Measurements from ENCODE around the gene EIF4E2. TPM values are rescaled to one million over a fixed set of nuclear protein-coding genes. Genes with fewer than 3 reads are reported as not detected.

Gene EIF4E2
- total and polyA plus RNA-seq, 2 donors (not counting 3 experiments of a cell fraction or from before 2014, with no cell fraction given), result 50.0 to 96.5 TPM

GRCh38 chr2:232556426-232556825, 5.9 kb downstream of the EIF4E2 start:
- no peaks in the 10 kb centered on the region for H3K9me3 ChIP-seq (replicated peaks; ENCODE audit: control insufficient read depth, insufficient read depth, low read length)
- H4K20me1 ChIP-seq (replicated peaks; ENCODE audit: control insufficient read depth, extremely low read depth, insufficient read depth, low read length), result no peaks in the 10 kb centered on the region
- H3K4me3 ChIP-seq (replicated peaks in 1 of 3; ENCODE audit: insufficient read depth in 1 of 3, low read depth in 1 of 3, low read length in 3 of 3), result no peak overlapping the region
- H3K27ac ChIP-seq (ENCODE audit: insufficient read depth, low read depth, low read length), result no peak overlapping the region
- no peak overlapping the region for H3K9ac ChIP-seq (replicated peaks; ENCODE audit: extremely low read depth, insufficient read depth, low read length)
- BruUV-seq (replicated peaks), result no TSS peak
- peaks cover 53% of the 10 kb centered on the region for H3K79me2 ChIP-seq (ENCODE audit: control insufficient read depth, insufficient read depth, low read length)
- FAIRE-seq (peak; percentile 24), DNase-seq (ENCODE audit: low read depth, low spot score) (no peak)
- dilution Hi-C loops (cut with MboI; ENCODE audit: extremely low pct_ligation_motif_present, low sequenced_read_pairs), result no loop called here
- peaks cover 5% of the 10 kb centered on the region for H3K4me1 ChIP-seq (ENCODE audit: control insufficient read depth, extremely low read depth, insufficient read depth, low read length)
- ChIA-PET POLR2A (no interaction called here), CTCF (no interaction called here)
- H3K27me3 ChIP-seq (ENCODE audit: control insufficient read depth in 2 of 2, insufficient read depth in 2 of 2, low read length in 2 of 2), result no peaks in the 10 kb centered on the region
- H3K36me3 ChIP-seq (ENCODE audit: control insufficient read depth in 2 of 2, extremely low read depth in 1 of 2, insufficient read depth in 2 of 2, low read length in 2 of 2), result peaks cover 11 to 24% of the 10 kb centered on the region in 2 experiments
- no peak overlapping the region for H2AFZ ChIP-seq (ENCODE audit: low read depth, low read length)
- TF ChIP-seq EZH2 (IDR thresholded peaks at IDR 0.05; ENCODE audit: borderline replicate concordance, low read depth, low read length, severe bottlenecking) (no peak), POLR2AphosphoS5 (IDR thresholded peaks at IDR 0.05; ENCODE audit: insufficient read depth, low read depth, low read length) (no peak), MAX (IDR thresholded peaks at IDR 0.05; ENCODE audit: insufficient read depth, insufficient read length) (no peak), CTCF (IDR thresholded peaks at IDR 0.05; ENCODE audit: extremely low read depth in 1 of 2, insufficient read depth in 1 of 2, low read depth in 1 of 2, low read length in 2 of 2) (no peak), MYC (IDR thresholded peaks at IDR 0.05; ENCODE audit: low read depth, low read length) (no peak), FOS (IDR thresholded peaks at IDR 0.05; ENCODE audit: borderline replicate concordance, insufficient read depth, low read length) (no peak), GATA2 (IDR thresholded peaks at IDR 0.05; ENCODE audit: insufficient read depth, insufficient read length, low read depth, low read length) (no peak), JUN (IDR thresholded peaks at IDR 0.05; ENCODE audit: borderline replicate concordance, insufficient read depth, insufficient read length, low read depth) (no peak), POLR2A (IDR thresholded peaks at IDR 0.05; ENCODE audit: low read depth, low read length) (no peak)
- H3K9me1 ChIP-seq (replicated peaks; ENCODE audit: control insufficient read depth, extremely low read depth, insufficient read depth, low read length), result no peaks in the 10 kb centered on the region
- no peak overlapping the region for H3K4me2 ChIP-seq (ENCODE audit: insufficient read depth, low read length)
- intact Hi-C loops (cut with micrococcal nuclease), result no loop called here

Data from endothelial cell of umbilical vein (primary cell).